ENCODE measurements around the gene SGK2. TPM values are rescaled to one million over a fixed set of nuclear protein-coding genes. Genes with fewer than 3 reads are reported as not detected.
"Not testable (repeated sequence)": the region's sequence is repeated elsewhere in the genome, so short reads cannot be mapped to it uniquely, and the experiment has no call there.

The SGK2 gene
- total RNA-seq, 1 donor from 2014 or later: 0.23 TPM

GRCh38 chr20:43579861-43580793 is 21.3 kb downstream of the SGK2 start:
- H3K9me3 Mint-ChIP-seq: no peaks in the 10 kb centered on the region
- intact Hi-C loops (cut with micrococcal nuclease): no loop called here
- no peaks in the 10 kb centered on the region for H3K36me3 Mint-ChIP-seq (ENCODE audit: low read depth)
- no peak for DNase-seq
- no peaks in the 10 kb centered on the region for H3K4me1 Mint-ChIP-seq
- H3K27ac Mint-ChIP-seq: no peak overlapping the region
- no peak overlapping the region for H3K4me3 Mint-ChIP-seq
- peaks cover 4% of the 10 kb centered on the region for H3K27me3 Mint-ChIP-seq

GRCh38 chr20:43583133-43583864 is 24.5 kb downstream of the SGK2 start:
- H3K27me3 Mint-ChIP-seq: peaks cover 8% of the 10 kb centered on the region
- H3K27ac Mint-ChIP-seq: no peak overlapping the region
- H3K36me3 Mint-ChIP-seq (ENCODE audit: low read depth): no peaks in the 10 kb centered on the region
- DNase-seq: no peak
- H3K4me3 Mint-ChIP-seq: no peak overlapping the region
- no peaks in the 10 kb centered on the region for H3K9me3 Mint-ChIP-seq
- intact Hi-C loops (cut with micrococcal nuclease): no loop called here
- H3K4me1 Mint-ChIP-seq: no peaks in the 10 kb centered on the region

GRCh38 chr20:43583982-43584432 is 25.2 kb downstream of the SGK2 start:
- H3K27me3 Mint-ChIP-seq: peaks cover 8% of the 10 kb centered on the region
- no peaks in the 10 kb centered on the region for H3K9me3 Mint-ChIP-seq
- no peak overlapping the region for H3K27ac Mint-ChIP-seq
- H3K4me1 Mint-ChIP-seq: no peaks in the 10 kb centered on the region
- no peak overlapping the region for H3K4me3 Mint-ChIP-seq
- DNase-seq: no peak
- intact Hi-C loops (cut with micrococcal nuclease): no loop called here
- no peaks in the 10 kb centered on the region for H3K36me3 Mint-ChIP-seq (ENCODE audit: low read depth)

- no peaks in the 10 kb centered on the region for H3K36me3 Mint-ChIP-seq (ENCODE audit: low read depth)
Measured at GRCh38 chr20:43584448-43585136, 25.8 kb downstream of the SGK2 start.

GRCh38 chr20:43586641-43587040 is 27.8 kb downstream of the SGK2 start:
- Mint-ChIP-seq H3K4me3 (no peak overlapping the region), H3K27ac (no peak overlapping the region), H3K27me3 (peaks cover 6% of the 10 kb centered on the region), H3K36me3 (ENCODE audit: low read depth) (no peaks in the 10 kb centered on the region), H3K4me1 (peaks cover 12% of the 10 kb centered on the region), H3K9me3 (no peaks in the 10 kb centered on the region)
- intact Hi-C loops (cut with micrococcal nuclease): no loop called here
- DNase-seq: no peak

More at GRCh38 chr20:43584448-43585136, 25.8 kb downstream of the SGK2 start:
- no peak overlapping the region for H3K27ac Mint-ChIP-seq
- H3K9me3 Mint-ChIP-seq: no peaks in the 10 kb centered on the region
- H3K4me1 Mint-ChIP-seq: no peaks in the 10 kb centered on the region
- H3K27me3 Mint-ChIP-seq: peaks cover 6% of the 10 kb centered on the region
- intact Hi-C loops (cut with micrococcal nuclease): no loop called here
- H3K4me3 Mint-ChIP-seq: no peak overlapping the region
- no peak for DNase-seq

- H3K9me3 Mint-ChIP-seq; H3K36me3 Mint-ChIP-seq (ENCODE audit: low read depth); H3K27ac Mint-ChIP-seq; H3K27me3 Mint-ChIP-seq; H3K4me3 Mint-ChIP-seq; intact Hi-C loops (cut with micrococcal nuclease); DNase-seq: not testable (repeated sequence)
- H3K4me1 Mint-ChIP-seq: peaks cover 12% of the 10 kb centered on the region
Measured at GRCh38 chr20:43588526-43588925, 29.7 kb downstream of the SGK2 start.

GRCh38 chr20:43590036-43590391 is 31.2 kb downstream of the SGK2 start:
- intact Hi-C loops (cut with micrococcal nuclease): loop anchor here (1.0 to 2.0 kb wide), 2 partner anchors 77 to 133 kb away; partner anchors contain the start of genes MYBL2 and SRSF6
- Mint-ChIP-seq H3K27ac (peak overlapping the region; percentile 90), H3K4me3 (peak overlapping the region; percentile 94)

GRCh38 chr20:43590392-43591303 is 31.8 kb downstream of the SGK2 start, which contains the start of gene IFT52:
Gene IFT52, plus strand, starts transcription at chr20:43590937. Its CDS starts 3,762 bp downstream, at chr20:43594699.
- peak; percentile 97 for DNase-seq
- peaks cover 4% of the 10 kb centered on the region for H3K27me3 Mint-ChIP-seq
- H3K36me3 Mint-ChIP-seq (ENCODE audit: low read depth): peaks cover 5% of the 10 kb centered on the region
- no peaks in the 10 kb centered on the region for H3K9me3 Mint-ChIP-seq
- peaks cover 14% of the 10 kb centered on the region for H3K4me1 Mint-ChIP-seq
- H3K4me3 Mint-ChIP-seq: peak within 1 kb of the TSS; percentile 94
- intact Hi-C loops (cut with micrococcal nuclease): loop anchor here (1.0 to 2.0 kb wide), 2 partner anchors 76 to 133 kb away; partner anchors contain the start of genes MYBL2 and SRSF6
- peak within 1 kb of the TSS; percentile 90 for H3K27ac Mint-ChIP-seq

More at GRCh38 chr20:43590036-43590391, 31.2 kb downstream of the SGK2 start:
- Mint-ChIP-seq H3K36me3 (ENCODE audit: low read depth) (peaks cover 5% of the 10 kb centered on the region), H3K4me1 (peaks cover 14% of the 10 kb centered on the region), H3K9me3 (no peaks in the 10 kb centered on the region), H3K27me3 (peaks cover 4% of the 10 kb centered on the region)
- peak; percentile 73 for DNase-seq

- H3K9me3 Mint-ChIP-seq; DNase-seq; H3K4me3 Mint-ChIP-seq; H3K27me3 Mint-ChIP-seq; H3K4me1 Mint-ChIP-seq; intact Hi-C loops (cut with micrococcal nuclease); H3K27ac Mint-ChIP-seq: not testable (repeated sequence)
- peaks cover 16% of the 10 kb centered on the region for H3K36me3 Mint-ChIP-seq (ENCODE audit: low read depth)
Measured at GRCh38 chr20:43601960-43602359, 43.1 kb downstream of the SGK2 start.

- Mint-ChIP-seq H3K36me3 (ENCODE audit: low read depth) (peaks cover 10% of the 10 kb centered on the region), H3K27me3 (no peaks in the 10 kb centered on the region), H3K4me3 (no peak overlapping the region), H3K9me3 (no peaks in the 10 kb centered on the region), H3K4me1 (no peaks in the 10 kb centered on the region), H3K27ac (no peak overlapping the region)
- intact Hi-C loops (cut with micrococcal nuclease): no loop called here
- no peak for DNase-seq
Measured at GRCh38 chr20:43603124-43603523, 44.3 kb downstream of the SGK2 start.

- H3K4me3 Mint-ChIP-seq: no peak overlapping the region
- no peaks in the 10 kb centered on the region for H3K9me3 Mint-ChIP-seq
- H3K27ac Mint-ChIP-seq: no peak overlapping the region
- H3K36me3 Mint-ChIP-seq (ENCODE audit: low read depth): peaks cover 10% of the 10 kb centered on the region
- intact Hi-C loops (cut with micrococcal nuclease): no loop called here
- H3K4me1 Mint-ChIP-seq: no peaks in the 10 kb centered on the region
- DNase-seq: no peak
- H3K27me3 Mint-ChIP-seq: no peaks in the 10 kb centered on the region
Measured at GRCh38 chr20:43605715-43606114, 46.9 kb downstream of the SGK2 start.

GRCh38 chr20:43607278-43607677 is 48.5 kb downstream of the SGK2 start:
- H3K9me3 Mint-ChIP-seq; H3K4me3 Mint-ChIP-seq; H3K4me1 Mint-ChIP-seq; H3K27ac Mint-ChIP-seq; H3K27me3 Mint-ChIP-seq; intact Hi-C loops (cut with micrococcal nuclease); DNase-seq: not testable (repeated sequence)
- peaks cover 10% of the 10 kb centered on the region for H3K36me3 Mint-ChIP-seq (ENCODE audit: low read depth)

- Mint-ChIP-seq H3K4me3 (no peak overlapping the region), H3K27me3 (no peaks in the 10 kb centered on the region), H3K4me1 (peaks cover 2% of the 10 kb centered on the region), H3K27ac (no peak overlapping the region), H3K36me3 (ENCODE audit: low read depth) (peaks cover 11% of the 10 kb centered on the region), H3K9me3 (no peaks in the 10 kb centered on the region)
- no peak for DNase-seq
- intact Hi-C loops (cut with micrococcal nuclease): no loop called here
Measured at GRCh38 chr20:43631598-43631997, 72.8 kb downstream of the SGK2 start.
